NB4 (cell line): ENCODE results near the gene FOXP1.

Source experiments
- MYC ChIP-seq: IDR thresholded peaks from 2 replicates; pipeline ENCODE4 v1.6.1; 2011; ENCODE audit warnings: low read depth, low read length
- POLR2A ChIP-seq: IDR thresholded peaks from 2 replicates; pipeline ENCODE4 v1.6.1; 2011; ENCODE audit warnings: mild to moderate bottlenecking; ENCODE audit not compliant: insufficient read length; ENCODE audit errors: extremely low read depth
- TF ChIP-seq, protein P1 (sequence below): IDR thresholded peaks from one replicate; pipeline ENCODE4 v1.5.1; 2012; ENCODE audit warnings: low read depth, low read length
- TF ChIP-seq, protein P2 (sequence below): IDR thresholded peaks from 2 replicates; pipeline ENCODE4 v1.6.1; 2011; ENCODE audit warnings: low read depth, low read length

- TF ChIP-seq, protein P1, sequence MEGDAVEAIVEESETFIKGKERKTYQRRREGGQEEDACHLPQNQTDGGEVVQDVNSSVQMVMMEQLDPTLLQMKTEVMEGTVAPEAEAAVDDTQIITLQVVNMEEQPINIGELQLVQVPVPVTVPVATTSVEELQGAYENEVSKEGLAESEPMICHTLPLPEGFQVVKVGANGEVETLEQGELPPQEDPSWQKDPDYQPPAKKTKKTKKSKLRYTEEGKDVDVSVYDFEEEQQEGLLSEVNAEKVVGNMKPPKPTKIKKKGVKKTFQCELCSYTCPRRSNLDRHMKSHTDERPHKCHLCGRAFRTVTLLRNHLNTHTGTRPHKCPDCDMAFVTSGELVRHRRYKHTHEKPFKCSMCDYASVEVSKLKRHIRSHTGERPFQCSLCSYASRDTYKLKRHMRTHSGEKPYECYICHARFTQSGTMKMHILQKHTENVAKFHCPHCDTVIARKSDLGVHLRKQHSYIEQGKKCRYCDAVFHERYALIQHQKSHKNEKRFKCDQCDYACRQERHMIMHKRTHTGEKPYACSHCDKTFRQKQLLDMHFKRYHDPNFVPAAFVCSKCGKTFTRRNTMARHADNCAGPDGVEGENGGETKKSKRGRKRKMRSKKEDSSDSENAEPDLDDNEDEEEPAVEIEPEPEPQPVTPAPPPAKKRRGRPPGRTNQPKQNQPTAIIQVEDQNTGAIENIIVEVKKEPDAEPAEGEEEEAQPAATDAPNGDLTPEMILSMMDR = no peak
- TF ChIP-seq, protein P2, sequence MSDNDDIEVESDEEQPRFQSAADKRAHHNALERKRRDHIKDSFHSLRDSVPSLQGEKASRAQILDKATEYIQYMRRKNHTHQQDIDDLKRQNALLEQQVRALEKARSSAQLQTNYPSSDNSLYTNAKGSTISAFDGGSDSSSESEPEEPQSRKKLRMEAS = no peak
- TF ChIP-seq MYC (no peak), POLR2A (no peak)
Observed at GRCh38 chr3:71104121-71104541, 479.4 kb downstream of the FOXP1 start.
